Midbrain (tissue), 1 donor: ENCODE data around the gene IRF3.

ENCODE experiments used
- DNase-seq: peaks from one replicate; lab custom pipeline; 2025; lab: John Stamatoyannopoulos, UW

Gene IRF3

GRCh38 chr19:49665351-49666119, at the start of gene IRF3, which contains the start of gene BCL2L12:
Gene IRF3 (minus strand): TSS chr19:49665857. CDS start chr19:49664838, 1,019 bp downstream.
Gene BCL2L12 (plus strand): TSS chr19:49665933. CDS start chr19:49666693, 760 bp downstream.
- DNase-seq = peak; percentile 96

- no peak for DNase-seq
Measured at GRCh38 chr19:49713236-49713845, 47.7 kb upstream of the IRF3 start.

DNA sequence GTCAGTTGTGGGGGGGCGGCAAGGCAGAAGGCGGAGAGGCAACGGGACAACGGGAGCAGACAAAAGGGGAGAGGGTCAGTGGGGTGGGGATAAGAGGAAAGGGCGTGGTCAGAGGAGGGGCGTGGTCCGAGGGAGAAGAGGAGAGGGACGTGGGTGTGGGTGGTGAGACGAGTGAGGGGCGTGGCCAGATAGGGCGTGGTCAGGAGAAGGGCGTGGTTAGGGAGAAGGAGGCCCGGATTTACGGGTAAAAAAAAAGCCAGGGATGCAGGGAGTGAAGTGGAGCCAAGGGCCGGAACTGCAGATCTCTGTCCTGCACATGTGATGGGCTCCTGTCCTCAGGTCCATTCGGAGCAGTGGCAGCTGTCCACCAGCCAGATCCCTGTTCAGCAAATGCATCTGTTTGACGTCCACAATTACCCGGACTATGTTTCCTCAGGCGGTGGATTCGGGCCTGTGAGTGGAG, 46.8 kb upstream of the IRF3 start:
- no peak for DNase-seq

DNA sequence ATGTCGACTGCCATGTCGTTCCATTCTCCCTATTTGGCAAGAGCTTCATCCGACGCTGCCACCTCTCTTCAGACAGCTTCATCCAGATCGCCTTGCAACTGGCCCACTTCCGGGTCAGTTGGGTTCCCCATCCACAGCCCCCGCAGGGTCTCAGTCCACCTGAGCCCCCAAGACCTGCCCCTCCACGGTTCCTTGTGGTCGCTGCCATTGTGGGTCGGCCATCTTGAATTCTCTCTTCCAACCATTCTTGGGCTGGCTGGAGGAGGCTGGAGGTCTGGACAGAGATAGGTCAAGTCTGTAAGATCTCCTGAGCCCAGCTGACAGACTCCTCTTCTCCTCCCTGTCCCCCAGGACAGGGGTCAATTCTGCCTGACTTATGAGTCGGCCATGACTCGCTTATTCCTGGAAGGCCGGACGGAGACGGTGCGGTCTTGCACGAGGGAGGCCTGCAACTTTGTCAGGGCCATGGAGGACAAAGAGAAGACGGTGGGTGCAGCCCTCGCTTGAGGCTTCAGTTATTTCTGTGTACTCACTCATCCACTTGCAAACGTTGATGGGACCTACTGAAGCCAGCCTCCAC, 44.8 kb upstream of the IRF3 start:
- no peak for DNase-seq

DNA sequence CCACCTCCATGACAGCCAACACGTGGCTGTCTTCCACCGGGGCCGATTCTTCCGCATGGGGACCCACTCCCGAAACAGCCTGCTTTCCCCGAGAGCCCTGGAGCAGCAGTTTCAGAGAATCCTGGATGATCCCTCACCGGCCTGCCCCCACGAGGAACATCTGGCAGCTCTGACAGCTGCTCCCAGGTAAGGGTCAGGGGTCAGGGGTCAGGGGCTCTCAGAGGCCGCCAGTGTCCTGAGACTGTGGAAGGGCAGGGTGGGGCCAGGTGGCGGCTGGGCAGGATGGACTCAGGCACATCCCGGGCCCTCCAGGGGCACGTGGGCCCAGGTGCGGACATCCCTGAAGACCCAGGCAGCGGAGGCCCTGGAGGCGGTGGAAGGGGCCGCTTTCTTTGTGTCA, 40.3 kb upstream of the IRF3 start:
- no peak for DNase-seq

GRCh38 chr19:49704888-49705642, 39.4 kb upstream of the IRF3 start:
- no peak for DNase-seq

- no peak for DNase-seq
Measured at GRCh38 chr19:49701271-49701786, 35.7 kb upstream of the IRF3 start.

DNA sequence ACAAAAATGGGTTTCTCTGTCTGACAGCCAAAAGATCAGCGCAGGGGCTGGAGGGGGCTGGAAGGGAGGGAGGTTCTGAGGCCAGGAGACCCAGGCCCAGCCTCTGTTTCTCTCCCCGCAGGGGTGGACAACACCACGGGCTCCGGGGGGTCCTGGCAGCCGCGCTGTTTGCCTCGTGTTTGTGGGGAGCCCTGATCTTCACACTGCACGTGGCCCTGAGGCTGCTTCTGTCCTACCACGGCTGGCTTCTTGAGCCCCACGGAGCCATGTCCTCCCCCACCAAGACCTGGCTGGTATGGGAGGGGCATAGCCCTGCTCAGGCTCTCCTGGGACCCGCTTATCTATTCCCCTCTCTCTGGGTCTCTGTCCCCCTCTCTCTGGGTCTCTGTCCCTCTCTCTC, 34.9 kb upstream of the IRF3 start:
- DNase-seq = no peak

- DNase-seq = no peak
Measured at GRCh38 chr19:49699364-49699763, 33.7 kb upstream of the IRF3 start.

DNA sequence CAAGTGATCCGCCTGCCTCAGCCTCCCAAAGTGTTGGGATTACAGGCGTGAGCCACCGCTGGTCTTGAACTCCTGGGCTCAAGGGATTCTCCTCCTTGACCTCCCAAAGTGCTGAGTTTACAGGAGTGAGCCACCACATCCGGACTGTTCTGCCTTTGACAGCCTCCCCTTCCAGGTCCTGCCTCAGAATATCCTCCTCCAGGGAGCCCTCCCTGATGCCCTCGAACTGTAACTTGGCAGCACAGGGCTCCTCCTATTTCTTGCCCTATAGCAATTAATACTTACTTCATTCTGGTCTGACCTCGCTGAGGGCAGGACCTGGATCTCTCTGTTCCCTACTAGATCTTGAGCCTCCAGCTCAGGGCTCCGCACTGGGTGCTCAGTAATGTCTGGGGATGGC, 31.2 kb upstream of the IRF3 start:
- no peak for DNase-seq

DNA sequence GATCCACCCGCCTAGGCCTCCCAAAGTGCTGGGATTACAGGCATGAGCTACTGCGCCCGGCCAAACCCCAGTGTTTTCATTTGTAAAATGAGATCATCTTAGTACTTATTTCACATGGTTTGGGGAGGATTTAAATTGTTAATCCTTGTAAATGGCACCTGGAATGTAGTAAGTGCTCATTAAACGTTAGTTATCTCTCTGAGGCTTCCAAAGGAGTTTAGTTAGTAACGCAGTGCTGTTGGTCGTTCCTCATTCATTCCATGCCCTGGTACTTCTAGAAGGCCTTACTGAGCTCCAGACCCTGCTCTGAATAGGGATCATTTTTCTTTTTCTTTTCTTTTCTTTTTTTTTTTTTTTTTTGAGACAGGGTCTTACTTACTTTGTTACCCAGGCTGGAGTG, 30.5 kb upstream of the IRF3 start:
- DNase-seq = no peak

- DNase-seq = no peak
Measured at GRCh38 chr19:49692147-49692506, 26.5 kb upstream of the IRF3 start.

GRCh38 chr19:49691243-49692146, 25.8 kb upstream of the IRF3 start:
- DNase-seq = peak; percentile 84

DNA sequence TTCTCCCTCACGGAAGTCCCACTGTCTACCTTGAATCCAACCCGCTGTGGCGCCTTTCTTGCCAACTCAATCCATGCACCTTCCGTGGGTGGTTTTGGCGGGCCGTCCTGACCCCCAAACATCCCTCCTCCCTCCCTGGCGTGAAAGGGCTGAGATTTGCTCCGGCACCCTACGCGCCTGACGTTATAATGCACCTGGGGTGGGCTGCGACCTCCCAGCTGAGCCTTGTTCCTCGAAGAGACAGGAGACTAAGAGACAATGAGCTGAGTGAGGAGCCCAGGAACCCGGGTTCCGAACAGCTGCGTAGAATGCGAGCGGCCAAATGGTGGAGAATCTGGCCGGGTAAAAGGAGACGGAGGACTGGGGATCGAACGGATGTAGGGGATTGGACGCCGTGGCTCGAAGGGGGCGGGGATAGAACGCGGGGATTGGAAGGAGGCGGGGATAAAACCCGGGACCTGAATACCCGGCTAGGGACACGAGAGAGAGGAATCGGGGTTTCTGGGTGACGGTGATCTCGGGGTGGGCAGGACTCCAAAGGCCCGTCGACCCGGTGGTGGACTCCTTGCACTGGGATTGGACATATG, 25.1 kb upstream of the IRF3 start, which contains the start of gene CPT1C:
Gene CPT1C (plus strand): TSS at position 461 of the 587 bp plus-strand sequence. CDS start 1,137 bp downstream, outside the sequence.
- peak; percentile 89 for DNase-seq

GRCh38 chr19:49690079-49690655, 24.5 kb upstream of the IRF3 start:
- peak; percentile 44 for DNase-seq

GRCh38 chr19:49689133-49690078, 23.7 kb upstream of the IRF3 start, which contains the start of gene ADM5:
Gene ADM5 (plus strand): TSS chr19:49689594. CDS start chr19:49689838, 244 bp downstream.
- no peak for DNase-seq

- no peak for DNase-seq
Measured at GRCh38 chr19:49688531-49689132, 23.0 kb upstream of the IRF3 start.

- no peak for DNase-seq
Measured at GRCh38 chr19:49687566-49688316, 22.1 kb upstream of the IRF3 start.
